Type B pancreatic cell (in vitro differentiated cells): ENCODE data around the gene DSCAML1. TPM values are rescaled to one million over a fixed set of nuclear protein-coding genes. Genes with fewer than 3 reads are reported as not detected.

ENCODE experiments used
- DNase-seq: peaks from one replicate; pipeline ENCODE4 v3.0.0; 2021; ENCODE audit warnings: mixed read lengths; ENCODE audit not compliant: unreplicated experiment; ENCODE audit errors: extremely low spot score
- H3K27ac Mint-ChIP-seq: 2 replicates; pipeline ENCODE4 v1.8.0; 2021; ENCODE audit warnings: mild to moderate bottlenecking, mixed read lengths
- H3K27me3 Mint-ChIP-seq: 2 replicates; pipeline ENCODE4 v1.8.0; 2021; ENCODE audit warnings: mixed read lengths
- H3K36me3 Mint-ChIP-seq: 2 replicates; pipeline ENCODE4 v1.8.0; 2021; ENCODE audit warnings: mixed read lengths
- H3K4me1 Mint-ChIP-seq: one replicate; pipeline ENCODE4 v1.8.0; 2021; ENCODE audit warnings: mixed read lengths; ENCODE audit not compliant: unreplicated experiment
- H3K4me3 Mint-ChIP-seq: 2 replicates; pipeline ENCODE4 v1.8.0; 2021; ENCODE audit warnings: mild to moderate bottlenecking, mixed read lengths
- H3K9me3 Mint-ChIP-seq: 2 replicates; pipeline ENCODE4 v1.8.0; 2021; ENCODE audit warnings: mixed read lengths
- CTCF ChIP-seq: fragments of 200-600 bp; sonication (generic); conservative IDR thresholded peaks from 2 replicates; pipeline ENCODE4 v1.5.0; 2021; ENCODE audit warnings: antibody characterized with exemption, mild to moderate bottlenecking
- total RNA-seq: library from RNA; stranded (reverse); gene quantifications from 2 replicates; pipeline ENCODE4 v1.2.1, GENCODE V29; 2021; ENCODE audit warnings: low replicate concordance

The DSCAML1 gene
- total RNA-seq, 1 donor from 2014 or later: 5.8 TPM

GRCh38 chr11:117381481-117382387 lies 415.3 kb downstream of the DSCAML1 start:
- H3K27me3 Mint-ChIP-seq: no peaks in the 10 kb centered on the region
- H3K4me1 Mint-ChIP-seq: no peaks in the 10 kb centered on the region
- no peak overlapping the region for H3K4me3 Mint-ChIP-seq
- H3K27ac Mint-ChIP-seq: no peak overlapping the region
- DNase-seq: no peak
- no peaks in the 10 kb centered on the region for H3K9me3 Mint-ChIP-seq
- peaks cover 6% of the 10 kb centered on the region for H3K36me3 Mint-ChIP-seq
- no peak for TF ChIP-seq CTCF

- Mint-ChIP-seq H3K27me3 (no peaks in the 10 kb centered on the region), H3K36me3 (peaks cover 10% of the 10 kb centered on the region), H3K9me3 (no peaks in the 10 kb centered on the region), H3K4me3 (no peak overlapping the region), H3K27ac (no peak overlapping the region), H3K4me1 (no peaks in the 10 kb centered on the region)
- no peak for TF ChIP-seq CTCF
- no peak for DNase-seq
Measured at GRCh38 chr11:117380676-117381075, 416.3 kb downstream of the DSCAML1 start.

GRCh38 chr11:117378976-117379865 lies 417.8 kb downstream of the DSCAML1 start:
- Mint-ChIP-seq H3K36me3 (peaks cover 5% of the 10 kb centered on the region), H3K27me3 (no peaks in the 10 kb centered on the region), H3K27ac (no peak overlapping the region), H3K9me3 (no peaks in the 10 kb centered on the region), H3K4me3 (no peak overlapping the region), H3K4me1 (no peaks in the 10 kb centered on the region)
- no peak for DNase-seq
- TF ChIP-seq CTCF: no peak

Other genes with a start within 250 kb of the DSCAML1 start
- gene FXYD2, start 27.5 kb upstream of the DSCAML1 start, total RNA-seq: 40.8 and 57.5 TPM in 2 replicates
- gene FXYD6, start 79.4 kb upstream of the DSCAML1 start, total RNA-seq: 22.9 and 66.6 TPM in 2 replicates
- gene TMPRSS13, start 132.2 kb upstream of the DSCAML1 start, total RNA-seq: 6.9 and 22.7 TPM in 2 replicates
- 0.48 and 0.62 TPM in 2 replicates for gene IL10RA, start 189.2 kb upstream of the DSCAML1 start, total RNA-seq